Ovary (tissue), 9 donors: ENCODE results near the gene TRMT1. TPM values are rescaled to one million over a fixed set of nuclear protein-coding genes. Genes with fewer than 3 reads are reported as not detected.

Experiments used
- DNase-seq, 5 donors: peaks; one replicate each; pipeline ENCODE4 v3.0.0-alpha.2; 2019 to 2020
- H3K27ac ChIP-seq, 2 donors: fragments of 200-600 bp; one replicate each; pipeline versions ENCODE4 v1.5.1 to v1.8.0; 2019 to 2022
- H3K27me3 ChIP-seq: fragments of 200-600 bp; one replicate; pipeline ENCODE4 v1.8.0; 2022
- H3K36me3 ChIP-seq: fragments of 200-600 bp; sonication (generic); one replicate; pipeline ENCODE4 v1.5.1; 2019
- H3K4me1 ChIP-seq: one replicate; pipeline ENCODE4 v1.8.1; 2013; ENCODE audit warnings: mild to moderate bottlenecking, moderate library complexity; ENCODE audit not compliant: insufficient read depth
- H3K4me3 ChIP-seq: fragments of 200-600 bp; sonication (generic); one replicate; pipeline ENCODE4 v1.5.1; 2017
- H3K9me3 ChIP-seq, 2 donors: fragments of 200-600 bp in 1 of 2; sonication (generic) in 1 of 2; one replicate each; pipeline versions ENCODE4 v1.5.1 to v1.8.1; 2013 to 2019; ENCODE audit warnings: mild to moderate bottlenecking in 1 of 2, moderate library complexity in 1 of 2
- CTCF ChIP-seq, 3 donors: fragments of 450-650 bp in 2 of 3; fragments of 200-600 bp in 1 of 3; IDR thresholded peaks; one replicate each; pipeline versions ENCODE4 v1.5.1 to v1.8.0; 2016 to 2022; ENCODE audit warnings: antibody characterized with exemption in 3 of 3, mild to moderate bottlenecking in 1 of 3
- EP300 ChIP-seq: sonication (generic); formaldehyde crosslinking; IDR thresholded peaks from one replicate; pipeline ENCODE4 v1.6.1; 2017; ENCODE audit warnings: antibody characterized with exemption
- POLR2A ChIP-seq: fragments of 450-650 bp; IDR thresholded peaks from one replicate; pipeline ENCODE4 v1.6.1; 2017; ENCODE audit warnings: antibody characterized with exemption, mild to moderate bottlenecking, moderate library complexity
- WGBS, 3 donors: extraction: QIAGEN DNeasy Blood & Tissue Kit in 1 of 3; methylation state at CpG; one replicate each; pipeline versions ENCODE4 v1.1.5 to v1.1.7; 2013 to 2017; 5-methylcytosine and 5-hydroxymethylcytosine counted together
- intact Hi-C, 4 donors: fragments of 100-400 bp; cut with DNase I; formaldehyde crosslinking; loops; one replicate each; pipeline versions ENCODE4 v1.11.0 to v1.15.1; 2022 to 2023
- polyA plus RNA-seq, 2 donors: library from polyadenylated mRNA; stranded (reverse); fragments of 200-250 nt in 1 of 2; fragments of 350-450 nt in 1 of 2; fragmentation: Illumina TruSeq in 1 of 2; extraction: RNeasy Lipid Tissue Mini Kit (QIAGEN cat#74804) in 1 of 2; gene quantifications; one replicate each; pipeline ENCODE4 v1.2.3, GENCODE V29; 2013 to 2014
- total RNA-seq, 7 donors: library from RNA; depleted of rRNA in 2 of 7; stranded (reverse); fragments of >200 nt in 2 of 7; fragmentation: NEBNext Ultra II Directional in 3 of 7; extraction: Animal tissue kit (Norgen Biotek cat#: 25700) in 3 of 7; gene quantifications; one replicate each; pipeline versions ENCODE4 v1.1.0 to v1.2.4, GENCODE V29; 2016 to 2023
- donor health status: DM: no; HTN: no; CAD: no; lungs with moderate emphysema.
- donor health status: DM: no; HTN: no; CAD: no.
- donor health status: Bipolar disorder and iron deficiency.
- donor health status: DM: yes; HTN: yes; CAD: no.
- donor health status: DM: no; HTN: no; CAD: no.
- donor health status: DM: yes; HTN: yes; CAD: no.

TRMT1 gene
- total and polyA plus RNA-seq, 9 donors = 7.6 to 54.8 (median 37.2) TPM

GRCh38 chr19:13112555-13112954 lies 4.0 kb downstream of the TRMT1 start:
- Histone ChIP-seq H3K36me3 (no peaks in the 10 kb centered on the region), H3K27me3 (no peaks in the 10 kb centered on the region), H3K4me1 (peaks cover 4% of the 10 kb centered on the region), H3K4me3 (no peak overlapping the region), H3K9me3 (no peaks in the 10 kb centered on the region), H3K27ac (no peak overlapping the region)
- TF ChIP-seq EP300 = no peak
- no peak for TF ChIP-seq CTCF (IDR thresholded peaks at IDR 0.05)
- no peak for TF ChIP-seq POLR2A
- 91 to 95% (median 94%) methylated on average over 10 of the region's 10 CpGs for WGBS, 3 donors
- no peak for DNase-seq
- intact Hi-C loops = no loop called here

- H3K4me3 ChIP-seq = no peak overlapping the region
- no peaks in the 10 kb centered on the region for H3K4me1 ChIP-seq
- no peaks in the 10 kb centered on the region for H3K27me3 ChIP-seq
- no peak for DNase-seq
- intact Hi-C loops = no loop called here
- TF ChIP-seq CTCF (IDR thresholded peaks at IDR 0.05) (no peak), EP300 (no peak), POLR2A (no peak)
- H3K9me3 ChIP-seq = no peaks in the 10 kb centered on the region
- H3K27ac ChIP-seq = no peak overlapping the region
- 53 to 74% (median 66%) methylated on average over 15 of the region's 15 CpGs for WGBS, 3 donors
- H3K36me3 ChIP-seq = no peaks in the 10 kb centered on the region
Measured at GRCh38 chr19:13110099-13110610, 6.4 kb downstream of the TRMT1 start.

- 86 to 89% (median 88%) methylated on average over 30 of the region's 30 CpGs for WGBS, 3 donors
- no peaks in the 10 kb centered on the region for H3K4me1 ChIP-seq
- no peak overlapping the region for H3K27ac ChIP-seq
- no peak for DNase-seq
- TF ChIP-seq CTCF (IDR thresholded peaks at IDR 0.05) = no peak
- TF ChIP-seq POLR2A = no peak
- TF ChIP-seq EP300 = no peak
- H3K36me3 ChIP-seq = no peaks in the 10 kb centered on the region
- H3K9me3 ChIP-seq = no peaks in the 10 kb centered on the region
- no peaks in the 10 kb centered on the region for H3K27me3 ChIP-seq
- intact Hi-C loops = no loop called here
- H3K4me3 ChIP-seq = no peak overlapping the region
Measured at GRCh38 chr19:13109361-13110098, 7.0 kb downstream of the TRMT1 start.

GRCh38 chr19:13104848-13105711 lies 11.5 kb downstream of the TRMT1 start:
- H3K9me3 ChIP-seq = no peaks in the 10 kb centered on the region
- H3K4me3 ChIP-seq = no peak overlapping the region
- intact Hi-C loops = loop anchor here in 1 of 4 donors (5.0 kb wide), 1 partner anchor 43 kb away; no protein-coding TSS in a partner anchor
- H3K27me3 ChIP-seq = no peaks in the 10 kb centered on the region
- peak overlapping the region in 1 of 2 donors; percentile 45 for H3K27ac ChIP-seq
- TF ChIP-seq POLR2A = no peak
- no peak for TF ChIP-seq CTCF (IDR thresholded peaks at IDR 0.05)
- TF ChIP-seq EP300 = no peak
- DNase-seq = peak in 1 of 5 donors; percentile 36
- H3K4me1 ChIP-seq = peaks cover 8% of the 10 kb centered on the region
- H3K36me3 ChIP-seq = no peaks in the 10 kb centered on the region
- WGBS, 3 donors = 72 to 81% (median 77%) methylated on average over 26 to 29 of the region's 29 CpGs
